Coronary artery (tissue), 2 donors: Measurements from ENCODE around the gene HCFC1R1.

Source experiments
- DNase-seq: peaks from one replicate; pipeline ENCODE4 v3.0.0-alpha.2; 2017; ENCODE audit warnings: low spot score
- H3K27ac ChIP-seq, 2 donors: fragments of 200-600 bp; sonication (generic); one replicate each; pipeline ENCODE4 v1.5.1; 2016 to 2019
- H3K4me3 ChIP-seq: fragments of 200-600 bp; sonication (generic); 2 replicates; pipeline ENCODE4 v1.5.1; 2016; ENCODE audit warnings: mild to moderate bottlenecking, moderate library complexity
- CTCF ChIP-seq: fragments of 200-600 bp; sonication (generic); IDR thresholded peaks from one replicate; pipeline ENCODE4 v1.5.1; 2019; ENCODE audit warnings: antibody characterized with exemption

Gene HCFC1R1

GRCh38 chr16:3013491-3013951 lies 10.2 kb downstream of the HCFC1R1 start:
- DNase-seq, result no peak

GRCh38 chr16:3012828-3013420 lies 10.8 kb downstream of the HCFC1R1 start, which contains the start of gene CLDN9:
CLDN9 (plus strand) TSS chr16:3012923; CDS start chr16:3013363, 440 bp downstream.
- H3K4me3 ChIP-seq, result no peak within 1 kb of the TSS
- no peak for DNase-seq
- no peak for TF ChIP-seq CTCF
- H3K27ac ChIP-seq, result no peak within 1 kb of the TSS

More at GRCh38 chr16:3013491-3013951, 10.2 kb downstream of the HCFC1R1 start:
- Histone ChIP-seq H3K4me3 (no peak overlapping the region), H3K27ac (no peak overlapping the region)
- TF ChIP-seq CTCF, result no peak

- TF ChIP-seq CTCF, result no peak
- H3K4me3 ChIP-seq, result no peak overlapping the region
- DNase-seq, result no peak
- no peak overlapping the region for H3K27ac ChIP-seq
Measured at GRCh38 chr16:3012246-3012645, 11.5 kb downstream of the HCFC1R1 start.

GRCh38 chr16:3010510-3010909 lies 13.2 kb downstream of the HCFC1R1 start:
- no peak overlapping the region for H3K4me3 ChIP-seq
- no peak for DNase-seq
- TF ChIP-seq CTCF, result no peak
- no peak overlapping the region for H3K27ac ChIP-seq

GRCh38 chr16:3009568-3010390 lies 14.0 kb downstream of the HCFC1R1 start:
- Histone ChIP-seq H3K4me3 (no peak overlapping the region), H3K27ac (no peak overlapping the region)
- DNase-seq, result no peak
- no peak for TF ChIP-seq CTCF

GRCh38 chr16:3008690-3009037 lies 15.1 kb downstream of the HCFC1R1 start:
- no peak overlapping the region for H3K27ac ChIP-seq
- TF ChIP-seq CTCF, result no peak

More at GRCh38 chr16:3008690-3009037, 15.1 kb downstream of the HCFC1R1 start:
- DNase-seq, result no peak
- H3K4me3 ChIP-seq, result no peak overlapping the region
